Astrocyte (in vitro differentiated cells and primary cell): ENCODE data around the gene C2orf42.

Experiments used
- EZH2 ChIP-seq: IDR thresholded peaks from 2 replicates; pipeline ENCODE4 v1.6.1; 2012; ENCODE audit warnings: mild to moderate bottlenecking, low read length, inconsistent platforms; ENCODE audit not compliant: insufficient read depth
- TF ChIP-seq, protein P1 (sequence below): IDR thresholded peaks from 2 replicates; pipeline ENCODE4 v1.5.1; 2011; ENCODE audit warnings: low read depth, mild to moderate bottlenecking, inconsistent platforms, low read length, moderate library complexity; ENCODE audit not compliant: insufficient read depth

DNA sequence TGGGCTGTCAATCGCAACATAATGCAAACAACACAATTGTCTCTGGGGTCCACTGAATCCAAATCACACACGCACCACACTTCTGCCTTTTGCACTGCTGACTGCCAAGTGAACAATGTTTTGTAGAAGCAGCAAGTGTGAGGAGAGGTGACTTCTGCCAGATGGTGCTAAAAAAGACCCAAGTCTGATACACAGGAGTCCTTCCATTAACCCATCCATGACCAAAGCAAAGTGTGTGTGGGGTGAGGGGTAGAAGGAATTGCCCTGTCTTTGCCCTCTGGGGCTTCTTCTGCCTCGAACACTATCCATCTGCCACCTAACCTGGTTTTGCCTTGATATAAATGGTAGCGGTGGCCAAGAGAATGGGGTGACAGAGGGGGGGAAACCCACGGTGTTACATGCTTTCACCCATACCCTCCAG is 50.0 kb downstream of the C2orf42 start:
- TF ChIP-seq, protein P1, sequence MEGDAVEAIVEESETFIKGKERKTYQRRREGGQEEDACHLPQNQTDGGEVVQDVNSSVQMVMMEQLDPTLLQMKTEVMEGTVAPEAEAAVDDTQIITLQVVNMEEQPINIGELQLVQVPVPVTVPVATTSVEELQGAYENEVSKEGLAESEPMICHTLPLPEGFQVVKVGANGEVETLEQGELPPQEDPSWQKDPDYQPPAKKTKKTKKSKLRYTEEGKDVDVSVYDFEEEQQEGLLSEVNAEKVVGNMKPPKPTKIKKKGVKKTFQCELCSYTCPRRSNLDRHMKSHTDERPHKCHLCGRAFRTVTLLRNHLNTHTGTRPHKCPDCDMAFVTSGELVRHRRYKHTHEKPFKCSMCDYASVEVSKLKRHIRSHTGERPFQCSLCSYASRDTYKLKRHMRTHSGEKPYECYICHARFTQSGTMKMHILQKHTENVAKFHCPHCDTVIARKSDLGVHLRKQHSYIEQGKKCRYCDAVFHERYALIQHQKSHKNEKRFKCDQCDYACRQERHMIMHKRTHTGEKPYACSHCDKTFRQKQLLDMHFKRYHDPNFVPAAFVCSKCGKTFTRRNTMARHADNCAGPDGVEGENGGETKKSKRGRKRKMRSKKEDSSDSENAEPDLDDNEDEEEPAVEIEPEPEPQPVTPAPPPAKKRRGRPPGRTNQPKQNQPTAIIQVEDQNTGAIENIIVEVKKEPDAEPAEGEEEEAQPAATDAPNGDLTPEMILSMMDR: no peak
- TF ChIP-seq EZH2: no peak
